ENCODE data around the gene DIP2C. TPM values are rescaled to one million over a fixed set of nuclear protein-coding genes. Genes with fewer than 3 reads are reported as not detected.

The DIP2C gene
- total RNA-seq, 1 experiment from 2014 or later: 11.4 TPM

DNA sequence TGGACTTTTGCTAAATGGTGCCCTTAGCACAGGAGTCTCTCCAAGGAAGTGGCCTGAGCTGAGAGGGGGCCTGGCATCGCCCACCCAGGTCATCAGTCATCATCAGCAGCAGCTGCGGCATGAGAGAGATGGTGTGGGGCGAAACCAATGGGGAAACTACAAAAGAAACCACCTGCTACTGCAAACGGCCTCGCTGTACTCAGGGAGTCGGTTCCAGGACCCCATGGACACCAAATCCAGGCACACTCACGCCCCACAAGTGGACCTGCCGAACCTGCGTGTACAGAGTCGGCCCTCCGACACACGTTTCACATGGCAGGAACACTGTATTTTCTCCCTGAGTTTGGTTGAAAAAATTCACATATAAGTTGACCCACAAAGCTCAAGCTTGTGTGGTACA, 37.8 kb downstream of the DIP2C start:
- Histone ChIP-seq H3K27me3 (replicated peaks; ENCODE audit: control insufficient read depth, insufficient read depth, low read length) (no peaks in the 10 kb centered on the region), H3K4me3 (ENCODE audit: low read depth, low read length) (no peak overlapping the region), H3K4me1 (peaks cover 25% of the 10 kb centered on the region), H3K9me3 (no peaks in the 10 kb centered on the region), H3K36me3 (ENCODE audit: control insufficient read depth, insufficient read depth, low read length) (no peaks in the 10 kb centered on the region)
- ChIA-PET POLR2A (no interaction called here), CTCF (no interaction called here)
- Mint-ChIP-seq H3K9me3 (ENCODE audit: unreplicated experiment) (no peaks in the 10 kb centered on the region), H3K4me1 (ENCODE audit: low read depth, unreplicated experiment) (peaks cover 17% of the 10 kb centered on the region), H3K27ac (ENCODE audit: unreplicated experiment) (no peak overlapping the region), H3K36me3 (ENCODE audit: insufficient read depth, unreplicated experiment) (peaks cover 18% of the 10 kb centered on the region), H3K4me3 (ENCODE audit: unreplicated experiment) (no peak overlapping the region), H3K27me3 (ENCODE audit: insufficient read depth, unreplicated experiment) (no peaks in the 10 kb centered on the region)
- TF ChIP-seq, protein P1, sequence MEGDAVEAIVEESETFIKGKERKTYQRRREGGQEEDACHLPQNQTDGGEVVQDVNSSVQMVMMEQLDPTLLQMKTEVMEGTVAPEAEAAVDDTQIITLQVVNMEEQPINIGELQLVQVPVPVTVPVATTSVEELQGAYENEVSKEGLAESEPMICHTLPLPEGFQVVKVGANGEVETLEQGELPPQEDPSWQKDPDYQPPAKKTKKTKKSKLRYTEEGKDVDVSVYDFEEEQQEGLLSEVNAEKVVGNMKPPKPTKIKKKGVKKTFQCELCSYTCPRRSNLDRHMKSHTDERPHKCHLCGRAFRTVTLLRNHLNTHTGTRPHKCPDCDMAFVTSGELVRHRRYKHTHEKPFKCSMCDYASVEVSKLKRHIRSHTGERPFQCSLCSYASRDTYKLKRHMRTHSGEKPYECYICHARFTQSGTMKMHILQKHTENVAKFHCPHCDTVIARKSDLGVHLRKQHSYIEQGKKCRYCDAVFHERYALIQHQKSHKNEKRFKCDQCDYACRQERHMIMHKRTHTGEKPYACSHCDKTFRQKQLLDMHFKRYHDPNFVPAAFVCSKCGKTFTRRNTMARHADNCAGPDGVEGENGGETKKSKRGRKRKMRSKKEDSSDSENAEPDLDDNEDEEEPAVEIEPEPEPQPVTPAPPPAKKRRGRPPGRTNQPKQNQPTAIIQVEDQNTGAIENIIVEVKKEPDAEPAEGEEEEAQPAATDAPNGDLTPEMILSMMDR (IDR thresholded peaks at IDR 0.05; ENCODE audit: insufficient read depth in 1 of 2, low read depth in 1 of 2, low read length in 1 of 2, severe bottlenecking in 1 of 2, unreplicated experiment in 1 of 2): no peak
- BruUV-seq (replicated peaks): no TSS peak
- peak in 1 of 2 experiments; percentile 23 for DNase-seq
- intact Hi-C loops (cut with micrococcal nuclease; ENCODE audit: unreplicated experiment): no loop called here

DNA sequence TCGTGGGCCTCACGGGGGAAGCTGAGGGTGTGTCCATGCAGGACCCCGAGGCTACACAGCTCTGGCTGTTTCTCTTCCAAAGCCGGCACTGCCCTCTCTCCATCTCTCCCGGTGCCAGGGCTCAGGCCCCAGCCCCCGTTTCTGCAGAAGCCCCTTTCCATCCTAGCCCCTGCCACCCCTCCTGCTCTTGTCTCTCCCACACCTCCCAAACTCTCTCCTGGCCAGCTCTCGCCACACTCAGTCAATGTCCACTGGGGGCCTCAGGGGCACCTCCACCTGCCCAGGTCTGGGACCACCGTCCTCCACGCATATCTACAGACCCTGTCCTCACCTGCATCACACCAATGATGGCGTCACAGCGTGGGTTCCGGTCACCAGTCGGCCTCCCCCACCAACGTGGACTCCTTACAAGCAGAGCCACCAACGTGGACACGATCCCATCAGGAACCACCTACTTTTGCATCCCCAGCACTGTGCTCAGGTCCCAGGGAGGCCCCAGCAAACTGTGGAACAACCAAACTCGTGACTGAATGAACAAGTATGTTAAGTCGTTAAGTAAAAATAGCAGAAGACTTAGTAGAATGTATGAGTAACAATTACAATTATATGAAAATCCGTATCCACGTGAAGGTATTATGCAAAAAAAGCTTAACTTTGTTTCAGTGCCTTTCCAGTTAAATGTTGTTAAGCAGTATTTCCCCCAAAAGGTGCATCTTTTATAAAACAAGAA, 38.4 kb downstream of the DIP2C start:
- peaks cover 18% of the 10 kb centered on the region for H3K36me3 Mint-ChIP-seq (ENCODE audit: insufficient read depth, unreplicated experiment)
- peaks cover 17% of the 10 kb centered on the region for H3K4me1 Mint-ChIP-seq (ENCODE audit: low read depth, unreplicated experiment)
- peak overlapping the region; percentile 53 for H3K4me3 ChIP-seq (ENCODE audit: low read depth, low read length)
- TF ChIP-seq, protein P1 (IDR thresholded peaks at IDR 0.05; ENCODE audit: insufficient read depth in 1 of 2, low read depth in 1 of 2, low read length in 1 of 2, severe bottlenecking in 1 of 2, unreplicated experiment in 1 of 2): no peak
- CTCF ChIA-PET: interaction anchor here (0.6 to 1.6 kb wide), 3 partner anchors 104 to 237 kb away, joined by 3 to 5 read pairs (median 4); no protein-coding TSS in a partner anchor
- no peaks in the 10 kb centered on the region for H3K27me3 Mint-ChIP-seq (ENCODE audit: insufficient read depth, unreplicated experiment)
- peak in 1 of 2 experiments; percentile 38 for DNase-seq
- no peaks in the 10 kb centered on the region for H3K9me3 Mint-ChIP-seq (ENCODE audit: unreplicated experiment)
- H3K9me3 ChIP-seq: no peaks in the 10 kb centered on the region
- H3K27ac Mint-ChIP-seq (ENCODE audit: unreplicated experiment): no peak overlapping the region
- BruUV-seq (replicated peaks): TSS peak; percentile 50
- peaks cover 25% of the 10 kb centered on the region for H3K4me1 ChIP-seq
- H3K4me3 Mint-ChIP-seq (ENCODE audit: unreplicated experiment): peak overlapping the region; percentile 66
- POLR2A ChIA-PET: interaction anchor here (1.4 kb wide), 1 partner anchor 104 kb away, joined by 3 read pairs; no protein-coding TSS in a partner anchor
- H3K27me3 ChIP-seq (replicated peaks; ENCODE audit: control insufficient read depth, insufficient read depth, low read length): no peaks in the 10 kb centered on the region
- no peaks in the 10 kb centered on the region for H3K36me3 ChIP-seq (ENCODE audit: control insufficient read depth, insufficient read depth, low read length)
- intact Hi-C loops (cut with micrococcal nuclease; ENCODE audit: unreplicated experiment): loop anchor here (1.0 kb wide), 2 partner anchors 104 to 140 kb away; no protein-coding TSS in a partner anchor

DNA sequence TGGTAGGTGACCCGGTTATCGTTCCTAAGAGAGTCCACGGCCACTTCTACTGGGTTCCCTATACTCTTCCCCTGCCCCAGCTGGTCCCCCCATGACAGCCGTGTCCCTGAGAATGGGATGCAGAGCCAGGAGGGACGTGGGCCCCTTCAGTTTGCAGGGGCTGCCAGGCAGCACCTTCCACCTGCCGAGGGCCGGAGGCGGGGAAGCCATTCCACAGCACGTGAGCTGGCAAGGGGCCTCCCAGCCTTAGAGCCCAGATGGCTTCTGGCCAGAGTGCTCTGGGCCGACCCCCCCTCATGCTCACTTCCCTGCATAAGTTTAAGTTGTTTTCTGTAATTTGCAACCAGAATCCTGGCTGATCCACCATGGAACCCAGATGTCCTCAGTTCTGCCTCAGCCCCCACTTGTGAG, 39.0 kb downstream of the DIP2C start:
- Histone ChIP-seq H3K9me3 (no peaks in the 10 kb centered on the region), H3K27me3 (replicated peaks; ENCODE audit: control insufficient read depth, insufficient read depth, low read length) (no peaks in the 10 kb centered on the region), H3K4me1 (peaks cover 25% of the 10 kb centered on the region), H3K36me3 (ENCODE audit: control insufficient read depth, insufficient read depth, low read length) (no peaks in the 10 kb centered on the region), H3K4me3 (ENCODE audit: low read depth, low read length) (peak overlapping the region; percentile 53)
- CTCF ChIA-PET: interaction anchor here (1.5 to 1.6 kb wide), 2 partner anchors 103 to 138 kb away, joined by 3 to 5 read pairs; no protein-coding TSS in a partner anchor
- POLR2A ChIA-PET: interaction anchor here (0.7 to 1.4 kb wide), 3 partner anchors 11 to 399 kb away, joined by 3 to 7 read pairs (median 3); partner anchors contain the start of gene IDI1
- TF ChIP-seq, protein P1 (IDR thresholded peaks at IDR 0.05; ENCODE audit: insufficient read depth in 1 of 2, low read depth in 1 of 2, low read length in 1 of 2, severe bottlenecking in 1 of 2, unreplicated experiment in 1 of 2): no peak
- H3K9me3 Mint-ChIP-seq (ENCODE audit: unreplicated experiment): no peaks in the 10 kb centered on the region
- H3K27ac Mint-ChIP-seq (ENCODE audit: unreplicated experiment): no peak overlapping the region
- no TSS peak for BruUV-seq (replicated peaks)
- H3K4me3 Mint-ChIP-seq (ENCODE audit: unreplicated experiment): peak overlapping the region; percentile 66
- no peaks in the 10 kb centered on the region for H3K27me3 Mint-ChIP-seq (ENCODE audit: insufficient read depth, unreplicated experiment)
- H3K36me3 Mint-ChIP-seq (ENCODE audit: insufficient read depth, unreplicated experiment): peaks cover 18% of the 10 kb centered on the region
- intact Hi-C loops (cut with micrococcal nuclease; ENCODE audit: unreplicated experiment): loop anchor here (1.0 kb wide), 2 partner anchors 103 to 139 kb away; no protein-coding TSS in a partner anchor
- DNase-seq: peak; percentile 50 to 60
- peaks cover 17% of the 10 kb centered on the region for H3K4me1 Mint-ChIP-seq (ENCODE audit: low read depth, unreplicated experiment)
